ENCODE data around the gene ATP8A2. TPM values are rescaled to one million over a fixed set of nuclear protein-coding genes. Genes with fewer than 3 reads are reported as not detected.

Gene ATP8A2
- total RNA-seq, 4 donors from 2014 or later, result not detected

GRCh38 chr13:25864116-25864515 is 492.3 kb downstream of the ATP8A2 start:
- H3K4me1 ChIP-seq, result no peaks in the 10 kb centered on the region
- no peak overlapping the region for H3K4me3 ChIP-seq
- in situ Hi-C loops (cut with MboI; ENCODE audit: low sequenced_read_pairs in 4 of 4), result no loop called here
- TF ChIP-seq CTCF (IDR thresholded peaks at IDR 0.05 in 4 of 5, conservative IDR thresholded peaks at IDR 0.05 in 1 of 5) (no peak), POLR2A (IDR thresholded peaks at IDR 0.05) (no peak)
- intact Hi-C loops (cut with DNase I; ENCODE audit: low total_unique reads), result no loop called here
- DNase-seq (no peak), ATAC-seq (no peak)
- H3K27ac ChIP-seq, result no peak overlapping the region
- no peaks in the 10 kb centered on the region for H3K36me3 ChIP-seq
- no peaks in the 10 kb centered on the region for H3K27me3 ChIP-seq
- H3K9me3 ChIP-seq, result no peaks in the 10 kb centered on the region

GRCh38 chr13:25864936-25865335 is 493.2 kb downstream of the ATP8A2 start:
- Histone ChIP-seq H3K9me3 (no peaks in the 10 kb centered on the region), H3K27me3 (no peaks in the 10 kb centered on the region), H3K36me3 (no peaks in the 10 kb centered on the region), H3K4me1 (no peaks in the 10 kb centered on the region), H3K27ac (no peak overlapping the region), H3K4me3 (no peak overlapping the region)
- intact Hi-C loops (cut with DNase I; ENCODE audit: low total_unique reads), result no loop called here
- no peak for DNase-seq
- TF ChIP-seq CTCF (IDR thresholded peaks at IDR 0.05 in 4 of 5, conservative IDR thresholded peaks at IDR 0.05 in 1 of 5), result no peak
- no peak for TF ChIP-seq POLR2A (IDR thresholded peaks at IDR 0.05)
- in situ Hi-C loops (cut with MboI; ENCODE audit: low sequenced_read_pairs in 4 of 4), result no loop called here
- no peak for ATAC-seq

- Histone ChIP-seq H3K4me3 (no peak overlapping the region), H3K9me3 (no peaks in the 10 kb centered on the region), H3K36me3 (no peaks in the 10 kb centered on the region), H3K27me3 (no peaks in the 10 kb centered on the region), H3K4me1 (peaks cover 3 to 4% of the 10 kb centered on the region in 2 donors), H3K27ac (no peak overlapping the region)
- intact Hi-C loops (cut with DNase I; ENCODE audit: low total_unique reads) (no loop called here), in situ Hi-C loops (cut with MboI; ENCODE audit: low sequenced_read_pairs in 4 of 4) (no loop called here)
- TF ChIP-seq CTCF (IDR thresholded peaks at IDR 0.05 in 4 of 5, conservative IDR thresholded peaks at IDR 0.05 in 1 of 5) (no peak), POLR2A (IDR thresholded peaks at IDR 0.05) (no peak)
- ATAC-seq (no peak), DNase-seq (no peak)
Observed at GRCh38 chr13:25865391-25865790, 493.6 kb downstream of the ATP8A2 start.

GRCh38 chr13:25867038-25867437 is 495.3 kb downstream of the ATP8A2 start:
- in situ Hi-C loops (cut with MboI; ENCODE audit: low sequenced_read_pairs in 4 of 4) (no loop called here), intact Hi-C loops (cut with DNase I; ENCODE audit: low total_unique reads) (no loop called here)
- no peak for DNase-seq
- Histone ChIP-seq H3K4me1 (peaks cover 3 to 9% of the 10 kb centered on the region in 2 donors), H3K9me3 (no peaks in the 10 kb centered on the region), H3K27ac (no peak overlapping the region), H3K27me3 (no peaks in the 10 kb centered on the region), H3K36me3 (no peaks in the 10 kb centered on the region), H3K4me3 (no peak overlapping the region)
- TF ChIP-seq CTCF (IDR thresholded peaks at IDR 0.05 in 4 of 5, conservative IDR thresholded peaks at IDR 0.05 in 1 of 5), result no peak
- ATAC-seq, result no peak

- Histone ChIP-seq H3K27me3 (no peaks in the 10 kb centered on the region), H3K9me3 (no peaks in the 10 kb centered on the region), H3K36me3 (no peaks in the 10 kb centered on the region), H3K27ac (no peak overlapping the region), H3K4me1 (peaks cover 11 to 21% of the 10 kb centered on the region in 2 donors), H3K4me3 (no peak overlapping the region)
- intact Hi-C loops (cut with DNase I; ENCODE audit: low total_unique reads) (no loop called here), in situ Hi-C loops (cut with MboI; ENCODE audit: low sequenced_read_pairs in 4 of 4) (no loop called here)
- TF ChIP-seq CTCF (IDR thresholded peaks at IDR 0.05 in 4 of 5, conservative IDR thresholded peaks at IDR 0.05 in 1 of 5), result no peak
- TF ChIP-seq POLR2A (IDR thresholded peaks at IDR 0.05), result no peak
- DNase-seq (no peak), ATAC-seq (no peak)
Observed at GRCh38 chr13:25868490-25868889, 496.7 kb downstream of the ATP8A2 start.
